PC-3 (cell line): ENCODE results near the gene BEST3. TPM values are rescaled to one million over a fixed set of nuclear protein-coding genes. Genes with fewer than 3 reads are reported as not detected.

Experiments
- ATAC-seq: fragments of 200-7000 bp; cut with Tn5 transposase; 2 replicates; pipeline ENCODE4 v1.9.1; 2020; ENCODE audit warnings: mild to moderate bottlenecking, moderate library complexity
- BruUV-seq: library from RNA; stranded (reverse); fragments of 400-500 nt; replicated peaks from 2 replicates; lab custom pipeline; 2021; lab: Mats Ljungman, UMichigan
- CTCF ChIA-PET: fragments of 300-600 bp; sonication (Branson Sonifier 250); formaldehyde crosslinking; loops from one replicate; lab custom pipeline; 2022; ENCODE audit warnings: antibody characterized with exemption; lab: Charles Lee
- POLR2A ChIA-PET: fragments of 300-600 bp; sonication (Branson Sonifier 250); formaldehyde crosslinking; loops from one replicate; lab custom pipeline; 2022; ENCODE audit warnings: antibody characterized with exemption; ENCODE audit not compliant: unreplicated experiment; lab: Charles Lee
- DNase-seq: peaks from one replicate; pipeline ENCODE4 v3.0.0-alpha.2; 2015
- H2AFZ ChIP-seq: fragments of 300-600 bp; sonication (generic); 2 replicates; pipeline ENCODE4 v1.6.0; 2016; ENCODE audit warnings: antibody characterized with exemption, low read length
- H3F3A ChIP-seq: fragments of 300-600 bp; sonication (generic); one replicate; pipeline ENCODE4 v1.6.0; 2017; ENCODE audit warnings: antibody characterized with exemption, low read length, control low read depth, mild to moderate bottlenecking; ENCODE audit not compliant: unreplicated experiment
- H3K27ac ChIP-seq: fragments of 300-600 bp; sonication (generic); 2 replicates; pipeline ENCODE4 v1.5.1; 2016; ENCODE audit warnings: mild to moderate bottlenecking, low read length
- H3K27me3 ChIP-seq: fragments of 300-600 bp; sonication (generic); 2 replicates; pipeline ENCODE4 v1.6.1; 2016; ENCODE audit warnings: low read length, mixed read lengths
- H3K36me3 ChIP-seq: fragments of 300-600 bp; sonication (generic); 2 replicates; pipeline ENCODE4 v1.6.1; 2016; ENCODE audit warnings: low read depth, mixed run types, low read length, mixed read lengths
- H3K4me1 ChIP-seq: fragments of 300-600 bp; sonication (generic); 2 replicates; pipeline ENCODE4 v1.5.1; 2016; ENCODE audit warnings: low read length; ENCODE audit not compliant: insufficient read depth
- H3K4me2 ChIP-seq: fragments of 300-600 bp; sonication (generic); 2 replicates; pipeline ENCODE4 v1.6.0; 2016; ENCODE audit warnings: low read length
- H3K4me3 ChIP-seq: fragments of 300-600 bp; sonication (generic); 2 replicates; pipeline ENCODE4 v1.5.1; 2016; ENCODE audit warnings: mild to moderate bottlenecking, low read length, mixed read lengths
- H3K79me2 ChIP-seq: fragments of 300-600 bp; sonication (generic); 2 replicates; pipeline ENCODE4 v1.6.1; 2017; ENCODE audit warnings: low read length, mixed read lengths
- H3K9ac ChIP-seq: fragments of 300-600 bp; sonication (generic); 2 replicates; pipeline ENCODE4 v1.6.0; 2016; ENCODE audit warnings: mild to moderate bottlenecking, low read length
- H3K9me2 ChIP-seq: fragments of 300-600 bp; sonication (generic); replicated peaks from 2 replicates; pipeline ENCODE4 v1.6.1; 2016; ENCODE audit warnings: mixed run types, low read length, mixed read lengths
- H3K9me3 ChIP-seq: fragments of 300-600 bp; sonication (generic); 2 replicates; pipeline ENCODE4 v1.6.1; 2016; ENCODE audit warnings: low read length, mixed read lengths
- H4K20me1 ChIP-seq: fragments of 300-600 bp; sonication (generic); 2 replicates; pipeline ENCODE4 v1.6.1; 2016; ENCODE audit warnings: low read length, mixed read lengths
- EZH2 ChIP-seq: fragments of 300-600 bp; sonication (generic); IDR thresholded peaks from one replicate; pipeline ENCODE4 v1.6.1; 2017; ENCODE audit warnings: antibody characterized with exemption, mild to moderate bottlenecking, low read length; ENCODE audit not compliant: unreplicated experiment
- EZH2phosphoT487 ChIP-seq: fragments of 300-600 bp; sonication (generic); IDR thresholded peaks from 2 replicates; pipeline ENCODE4 v1.6.1; 2018; ENCODE audit warnings: mild to moderate bottlenecking, antibody characterized with exemption, low read length, borderline replicate concordance
- intact Hi-C: fragments of 100-400 bp; cut with micrococcal nuclease; formaldehyde crosslinking; loops from 2 replicates; pipeline ENCODE4 v1.9.0; 2023
- total RNA-seq: library from RNA; depleted of rRNA; stranded (reverse); fragments of >200 nt; gene quantifications from 2 replicates; pipeline ENCODE4 v1.2.3, GENCODE V29; 2014
- TF ChIP-seq, protein P1 (sequence below): fragments of 300-600 bp; sonication (generic); conservative IDR thresholded peaks from 2 replicates; pipeline ENCODE4 v1.5.1; 2017; ENCODE audit warnings: antibody characterized with exemption, low read depth, mild to moderate bottlenecking, low read length

BEST3 gene
- total RNA-seq, 1 experiment from 2014 or later: 0.55 TPM

DNA sequence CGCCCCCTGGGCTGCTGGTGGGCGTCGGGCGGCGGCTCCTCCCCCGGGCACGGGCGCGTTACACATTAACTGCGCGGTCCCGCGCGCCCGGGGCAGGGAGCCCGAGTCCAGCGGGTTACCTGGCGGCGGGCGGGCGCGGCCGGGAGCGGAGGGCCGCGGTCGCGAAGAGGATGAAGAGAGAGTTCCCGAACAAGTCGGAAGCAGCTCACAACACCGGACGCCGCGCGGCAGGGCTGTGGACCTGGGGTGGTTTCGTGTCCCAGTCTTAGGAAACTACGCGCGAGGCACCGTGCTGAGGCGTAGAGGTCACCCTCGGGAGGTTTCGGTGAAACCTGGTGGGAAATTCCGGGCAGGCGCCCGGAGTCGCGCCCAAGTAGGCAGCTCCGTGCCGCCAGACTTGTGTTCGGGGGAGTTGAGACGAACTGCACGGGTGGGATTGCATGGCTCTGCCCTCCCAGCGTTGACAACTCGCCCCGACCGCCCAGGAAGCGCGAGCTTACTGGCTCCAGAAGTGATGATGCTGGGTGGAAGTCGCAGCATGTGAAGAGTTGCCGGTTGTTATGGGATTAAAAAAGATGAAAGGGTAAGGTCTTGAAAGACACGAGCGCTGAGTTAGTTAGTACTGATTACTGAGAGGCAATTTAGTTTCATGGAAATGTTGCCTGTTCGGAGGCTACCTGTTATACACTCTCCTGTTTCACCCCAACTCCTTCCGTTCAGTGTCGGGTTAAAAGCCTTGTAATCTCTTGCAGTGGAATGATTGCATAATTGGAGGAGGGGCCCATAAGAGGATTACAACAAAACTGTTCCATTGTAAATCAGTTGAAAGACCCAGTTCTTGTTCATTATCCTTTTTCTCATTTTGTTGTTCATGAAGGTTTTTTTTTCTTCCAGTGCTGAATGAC, 40.4 kb upstream of the BEST3 start:
- peaks cover 37% of the 10 kb centered on the region for H3K79me2 ChIP-seq
- BruUV-seq: TSS peak; percentile 32
- peak overlapping the region; percentile 78 for H3K4me2 ChIP-seq
- peaks cover 19% of the 10 kb centered on the region for H3K4me1 ChIP-seq
- no peaks in the 10 kb centered on the region for H3K9me2 ChIP-seq
- peak overlapping the region; percentile 63 for H3K9ac ChIP-seq
- H3K9me3 ChIP-seq: no peaks in the 10 kb centered on the region
- H3K36me3 ChIP-seq: no peaks in the 10 kb centered on the region
- POLR2A ChIA-PET: interaction anchor here (0.5 to 0.7 kb wide), 2 partner anchors 40 to 139 kb away, joined by 3 read pairs; no protein-coding TSS in a partner anchor
- CTCF ChIA-PET: interaction anchor here (0.7 kb wide), 1 partner anchor 75 kb away, joined by 5 read pairs; no protein-coding TSS in a partner anchor
- H4K20me1 ChIP-seq: peaks cover 8% of the 10 kb centered on the region; the same call in 1 of the 2 replicates
- ATAC-seq (peak; percentile 37), DNase-seq (peak; percentile 51)
- TF ChIP-seq, protein P1, sequence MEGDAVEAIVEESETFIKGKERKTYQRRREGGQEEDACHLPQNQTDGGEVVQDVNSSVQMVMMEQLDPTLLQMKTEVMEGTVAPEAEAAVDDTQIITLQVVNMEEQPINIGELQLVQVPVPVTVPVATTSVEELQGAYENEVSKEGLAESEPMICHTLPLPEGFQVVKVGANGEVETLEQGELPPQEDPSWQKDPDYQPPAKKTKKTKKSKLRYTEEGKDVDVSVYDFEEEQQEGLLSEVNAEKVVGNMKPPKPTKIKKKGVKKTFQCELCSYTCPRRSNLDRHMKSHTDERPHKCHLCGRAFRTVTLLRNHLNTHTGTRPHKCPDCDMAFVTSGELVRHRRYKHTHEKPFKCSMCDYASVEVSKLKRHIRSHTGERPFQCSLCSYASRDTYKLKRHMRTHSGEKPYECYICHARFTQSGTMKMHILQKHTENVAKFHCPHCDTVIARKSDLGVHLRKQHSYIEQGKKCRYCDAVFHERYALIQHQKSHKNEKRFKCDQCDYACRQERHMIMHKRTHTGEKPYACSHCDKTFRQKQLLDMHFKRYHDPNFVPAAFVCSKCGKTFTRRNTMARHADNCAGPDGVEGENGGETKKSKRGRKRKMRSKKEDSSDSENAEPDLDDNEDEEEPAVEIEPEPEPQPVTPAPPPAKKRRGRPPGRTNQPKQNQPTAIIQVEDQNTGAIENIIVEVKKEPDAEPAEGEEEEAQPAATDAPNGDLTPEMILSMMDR: no peak
- TF ChIP-seq EZH2phosphoT487: no peak
- TF ChIP-seq EZH2: no peak
- H3K4me3 ChIP-seq: peak overlapping the region; percentile 87
- H2AFZ ChIP-seq: peak overlapping the region; percentile 83
- no peaks in the 10 kb centered on the region for H3F3A ChIP-seq
- H3K27ac ChIP-seq: peak overlapping the region; percentile 21
- intact Hi-C loops: loop anchor here (2.0 to 5.0 kb wide), 2 partner anchors 51 to 72 kb away; no protein-coding TSS in a partner anchor
- no peaks in the 10 kb centered on the region for H3K27me3 ChIP-seq

DNA sequence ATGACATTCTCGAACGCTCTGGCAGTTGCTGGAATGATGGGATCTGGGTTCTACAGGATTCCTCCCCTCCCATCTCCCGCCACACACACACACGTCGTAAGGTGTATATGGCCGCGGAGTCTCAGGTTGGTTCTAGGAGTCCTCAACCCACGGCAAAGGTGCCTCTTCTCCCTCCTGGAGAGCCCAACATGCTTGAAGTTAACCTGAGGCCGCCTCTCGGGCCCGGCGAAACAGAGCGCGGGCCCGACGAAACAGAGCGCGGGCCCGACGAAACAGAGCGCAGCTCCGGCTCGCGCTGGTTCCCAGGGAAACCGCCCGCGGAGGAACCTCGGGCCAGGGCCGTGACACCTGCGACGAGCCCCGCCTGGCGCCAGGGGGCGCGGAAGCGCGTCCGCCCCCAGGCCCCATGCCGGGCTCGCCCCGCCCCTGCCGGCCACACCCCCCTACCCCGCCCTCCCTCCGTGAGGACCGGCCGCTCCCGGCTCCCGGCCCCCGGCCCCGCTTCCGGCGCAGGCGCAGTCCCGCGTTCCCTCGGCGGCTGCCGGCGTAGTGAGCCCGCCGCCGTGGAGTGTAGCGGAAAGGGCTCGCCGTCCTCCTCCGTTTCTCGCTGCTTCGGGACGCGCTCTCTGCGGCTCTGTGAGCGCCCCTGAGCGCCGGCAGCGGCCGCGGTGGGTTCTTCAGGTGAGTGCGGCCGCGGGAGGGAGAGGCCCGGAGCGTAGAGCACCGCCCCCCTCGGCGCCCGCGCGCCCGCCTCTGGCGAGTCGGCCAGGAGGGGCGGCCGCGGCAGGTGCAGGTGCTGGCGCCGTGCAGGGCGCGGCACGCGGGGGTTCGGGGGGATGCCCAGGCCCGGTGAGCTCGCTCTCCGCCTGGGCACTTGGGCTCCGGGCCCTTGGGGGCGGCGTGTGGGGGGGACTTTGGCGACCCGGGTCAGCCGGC, 39.5 kb upstream of the BEST3 start, which contains the start of gene RAB3IP:
RAB3IP (plus strand) TSS at position 510 of the 936 bp plus-strand sequence. CDS start 16,549 bp downstream, outside the sequence.
- Histone ChIP-seq H3K4me3 (peak within 1 kb of the TSS; percentile 88), H3K79me2 (peaks cover 36% of the 10 kb centered on the region), H3F3A (no peaks in the 10 kb centered on the region), H2AFZ (peak within 1 kb of the TSS; percentile 98), H3K9me2 (no peaks in the 10 kb centered on the region), H3K9me3 (no peaks in the 10 kb centered on the region), H3K27ac (peak within 1 kb of the TSS; percentile 21), H3K9ac (peak within 1 kb of the TSS; percentile 71), H4K20me1 (peaks cover 8% of the 10 kb centered on the region; the same call in 1 of the 2 replicates), H3K27me3 (no peaks in the 10 kb centered on the region), H3K36me3 (no peaks in the 10 kb centered on the region), H3K4me1 (peaks cover 19% of the 10 kb centered on the region), H3K4me2 (peak within 1 kb of the TSS; percentile 95)
- no TSS peak for BruUV-seq
- intact Hi-C loops: loop anchor here (2.0 to 5.0 kb wide), 2 partner anchors 50 to 71 kb away; no protein-coding TSS in a partner anchor
- DNase-seq (peak; percentile 91), ATAC-seq (peak; percentile 86)
- ChIA-PET POLR2A (interaction anchor here (0.5 to 0.7 kb wide), 2 partner anchors 41 to 140 kb away, joined by 3 read pairs; no protein-coding TSS in a partner anchor), CTCF (interaction anchor here (0.6 to 0.7 kb wide), 2 partner anchors 74 to 1121 kb away, joined by 4 to 5 read pairs; no protein-coding TSS in a partner anchor)
- no peak for TF ChIP-seq EZH2
- TF ChIP-seq EZH2phosphoT487: no peak
- TF ChIP-seq, protein P1: peak; percentile 49
